ENCODE measurements around the gene SLC37A1.

Gene SLC37A1

GRCh38 chr21:42537106-42537742 lies 23.6 kb downstream of the SLC37A1 start:
- no peak for TF ChIP-seq EZH2phosphoT487 (IDR thresholded peaks at IDR 0.05; ENCODE audit: borderline replicate concordance)
- TF ChIP-seq CTCF (conservative IDR thresholded peaks at IDR 0.05; ENCODE audit: low read length), result peak; percentile 69
- no peaks in the 10 kb centered on the region for H3K27me3 ChIP-seq (ENCODE audit: insufficient read depth, low read length, poor library complexity, severe bottlenecking)
- no peaks in the 10 kb centered on the region for H3F3A ChIP-seq (ENCODE audit: low read depth)
- H4K20me1 ChIP-seq (ENCODE audit: insufficient read depth, low read length, poor library complexity, severe bottlenecking), result peaks cover 3% of the 10 kb centered on the region
- H2AFZ ChIP-seq (ENCODE audit: low read length), result no peak overlapping the region
- H3K9ac ChIP-seq (ENCODE audit: low read depth, low read length, poor library complexity, severe bottlenecking), result no peak overlapping the region
- H3K36me3 ChIP-seq (ENCODE audit: insufficient read depth, low read length), result peaks cover 98% of the 10 kb centered on the region
- no peak overlapping the region for H3K4me3 ChIP-seq (ENCODE audit: low read length, poor library complexity, severe bottlenecking)
- peaks cover 40% of the 10 kb centered on the region for H3K79me2 ChIP-seq (ENCODE audit: insufficient read depth, low read length)
- no peaks in the 10 kb centered on the region for H3K9me2 ChIP-seq (replicated peaks; ENCODE audit: low read depth, low read length)
- H3K4me1 ChIP-seq (ENCODE audit: insufficient read depth, low read length, poor library complexity, severe bottlenecking), result peaks cover 6% of the 10 kb centered on the region
- H3K4me2 ChIP-seq (ENCODE audit: low read depth, low read length, poor library complexity, severe bottlenecking), result no peak overlapping the region
- H3K9me3 ChIP-seq (ENCODE audit: insufficient read depth, low read depth, low read length), result no peaks in the 10 kb centered on the region

- H3K79me2 ChIP-seq (ENCODE audit: insufficient read depth, low read length), result peaks cover 26% of the 10 kb centered on the region; the same call in 1 of the 2 replicates
- H3K36me3 ChIP-seq (ENCODE audit: insufficient read depth, low read length), result peaks cover 98% of the 10 kb centered on the region
- peaks cover 3% of the 10 kb centered on the region for H4K20me1 ChIP-seq (ENCODE audit: insufficient read depth, low read length, poor library complexity, severe bottlenecking)
- H3K4me1 ChIP-seq (ENCODE audit: insufficient read depth, low read length, poor library complexity, severe bottlenecking), result peaks cover 6% of the 10 kb centered on the region
- H3K4me2 ChIP-seq (ENCODE audit: low read depth, low read length, poor library complexity, severe bottlenecking), result no peak overlapping the region
- H3K4me3 ChIP-seq (ENCODE audit: low read length, poor library complexity, severe bottlenecking), result no peak overlapping the region
- H3K9me3 ChIP-seq (ENCODE audit: insufficient read depth, low read depth, low read length), result no peaks in the 10 kb centered on the region
- no peak overlapping the region for H3K9ac ChIP-seq (ENCODE audit: low read depth, low read length, poor library complexity, severe bottlenecking)
- no peaks in the 10 kb centered on the region for H3K27me3 ChIP-seq (ENCODE audit: insufficient read depth, low read length, poor library complexity, severe bottlenecking)
- no peaks in the 10 kb centered on the region for H3F3A ChIP-seq (ENCODE audit: low read depth)
- H3K9me2 ChIP-seq (replicated peaks; ENCODE audit: low read depth, low read length), result no peaks in the 10 kb centered on the region
- TF ChIP-seq EZH2phosphoT487 (IDR thresholded peaks at IDR 0.05; ENCODE audit: borderline replicate concordance) (no peak), CTCF (conservative IDR thresholded peaks at IDR 0.05; ENCODE audit: low read length) (no peak)
- H2AFZ ChIP-seq (ENCODE audit: low read length), result no peak overlapping the region
Measured at GRCh38 chr21:42538479-42539275, 25.0 kb downstream of the SLC37A1 start.

GRCh38 chr21:42539342-42539741 lies 25.7 kb downstream of the SLC37A1 start:
- Histone ChIP-seq H3K4me1 (ENCODE audit: insufficient read depth, low read length, poor library complexity, severe bottlenecking) (peaks cover 6% of the 10 kb centered on the region), H3K4me3 (ENCODE audit: low read length, poor library complexity, severe bottlenecking) (no peak overlapping the region), H3F3A (ENCODE audit: low read depth) (no peaks in the 10 kb centered on the region), H4K20me1 (ENCODE audit: insufficient read depth, low read length, poor library complexity, severe bottlenecking) (peaks cover 3% of the 10 kb centered on the region), H3K4me2 (ENCODE audit: low read depth, low read length, poor library complexity, severe bottlenecking) (no peak overlapping the region), H3K79me2 (ENCODE audit: insufficient read depth, low read length) (peaks cover 19% of the 10 kb centered on the region; the same call in 1 of the 2 replicates), H3K9ac (ENCODE audit: low read depth, low read length, poor library complexity, severe bottlenecking) (no peak overlapping the region), H3K9me3 (ENCODE audit: insufficient read depth, low read depth, low read length) (no peaks in the 10 kb centered on the region), H3K36me3 (ENCODE audit: insufficient read depth, low read length) (peaks cover 98% of the 10 kb centered on the region), H3K9me2 (replicated peaks; ENCODE audit: low read depth, low read length) (no peaks in the 10 kb centered on the region), H3K27me3 (ENCODE audit: insufficient read depth, low read length, poor library complexity, severe bottlenecking) (no peaks in the 10 kb centered on the region), H2AFZ (ENCODE audit: low read length) (no peak overlapping the region)
- TF ChIP-seq EZH2phosphoT487 (IDR thresholded peaks at IDR 0.05; ENCODE audit: borderline replicate concordance), result no peak
- no peak for TF ChIP-seq CTCF (conservative IDR thresholded peaks at IDR 0.05; ENCODE audit: low read length)

Measured in Loucy (cell line).